HCT116 (cell line): Measurements from ENCODE around the gene CEP131. TPM values are rescaled to one million over a fixed set of nuclear protein-coding genes. Genes with fewer than 3 reads are reported as not detected.

ENCODE experiments used
- ATAC-seq: fragments of 200-7000 bp; cut with Tn5 transposase; 2 replicates; pipeline ENCODE4 v1.9.1; 2020; ENCODE audit warnings: mild to moderate bottlenecking, moderate library complexity
- BruUV-seq: library from RNA; stranded (reverse); fragments of 400-500 nt; replicated peaks from 2 replicates; lab custom pipeline; 2021; lab: Mats Ljungman, UMichigan
- CTCF ChIA-PET: fragments of 300-600 bp; sonication (Branson Sonifier 250); formaldehyde crosslinking; loops from one replicate; lab custom pipeline; 2021; ENCODE audit warnings: antibody characterized with exemption; lab: Charles Lee
- POLR2A ChIA-PET: fragments of 300-600, 350-600 bp; sonication (Branson Sonifier 250); formaldehyde crosslinking; loops from one replicate; lab custom pipeline; 2021; ENCODE audit warnings: antibody characterized with exemption; lab: Charles Lee
- RAD21 ChIA-PET, 2 experiments: fragments of 300-600 bp; sonication (Branson Sonifier 250); formaldehyde crosslinking; loops; one replicate each; lab custom pipeline; 2023; ENCODE audit warnings: low total read pairs in 2 of 2; ENCODE audit not compliant: uncharacterized antibody in 2 of 2, unreplicated experiment in 2 of 2, low non-redundant PET in 1 of 2; lab: Charles Lee
- DNase-seq: peaks from one replicate; pipeline ENCODE4 v3.0.0-alpha.2; 2010; ENCODE audit warnings: low read depth, low spot score
- H2AFZ ChIP-seq: fragments of 200-600 bp; shearing (Covaris generic), sonication (generic); 2 replicates; pipeline ENCODE4 v1.6.1; 2017; ENCODE audit warnings: low read depth, mixed run types, mixed read lengths, antibody characterized with exemption, low read length; ENCODE audit not compliant: poor library complexity, severe bottlenecking
- H3K27ac ChIP-seq: 2 replicates; pipeline ENCODE4 v1.5.1; 2012; ENCODE audit warnings: low read depth, low read length
- H3K27me3 ChIP-seq: fragments of 200-600 bp; sonication (generic); 2 replicates; pipeline ENCODE4 v1.6.1; 2016; ENCODE audit warnings: mixed run types, low read length, mixed read lengths; ENCODE audit not compliant: insufficient read depth
- H3K36me3 ChIP-seq, 2 experiments: fragments of 200-500 bp in 1 of 2; fragments of 200-600 bp in 1 of 2; sonication (Bioruptor generic) in 1 of 2; sonication (generic) in 1 of 2; 2 replicates each; pipeline versions ENCODE4 v1.5.1 to v1.6.1; 2014 to 2016; ENCODE audit warnings: low read length in 2 of 2, inconsistent platforms in 1 of 2, mixed read lengths in 1 of 2, mixed run types in 1 of 2; ENCODE audit not compliant: insufficient read depth in 2 of 2, control insufficient read depth in 1 of 2
- H3K4me1 ChIP-seq, 2 experiments: fragments of 200-600 bp in 1 of 2; sonication (generic) in 1 of 2; 2 replicates each; pipeline versions ENCODE4 v1.5.1 to v1.6.1; 2012 to 2017; ENCODE audit warnings: low read length in 2 of 2, inconsistent platforms in 1 of 2, mild to moderate bottlenecking in 1 of 2, mixed read lengths in 1 of 2, mixed run types in 1 of 2, moderate library complexity in 1 of 2; ENCODE audit not compliant: insufficient read depth in 2 of 2, control insufficient read depth in 1 of 2
- H3K4me2 ChIP-seq: fragments of 200-600 bp; sonication (generic); 2 replicates; pipeline ENCODE4 v1.6.1; 2017; ENCODE audit warnings: mixed run types, low read length, mixed read lengths
- H3K4me3 ChIP-seq, 2 experiments: fragments of 200-600 bp in 1 of 2; sonication (generic) in 1 of 2; replicated peaks in 1 of 2; 2 replicates each; pipeline ENCODE4 v1.5.1; 2011 to 2016; ENCODE audit warnings: low read length in 2 of 2, control low read depth in 1 of 2, low read depth in 1 of 2, mild to moderate bottlenecking in 1 of 2, mixed read lengths in 1 of 2, mixed run types in 1 of 2
- H3K79me2 ChIP-seq: fragments of 200-600 bp; sonication (generic); 2 replicates; pipeline ENCODE4 v1.6.1; 2017; ENCODE audit warnings: mild to moderate bottlenecking, mixed run types, low read length, moderate library complexity, mixed read lengths; ENCODE audit not compliant: insufficient read depth
- H3K9ac ChIP-seq: fragments of 200-600 bp; sonication (generic); 2 replicates; pipeline ENCODE4 v1.6.1; 2016; ENCODE audit warnings: low read length, mixed read lengths
- H3K9me2 ChIP-seq: fragments of 200-600 bp; sonication (generic), shearing (Covaris generic); 2 replicates; pipeline ENCODE4 v1.6.1; 2017; ENCODE audit warnings: mixed run types, mild to moderate bottlenecking, moderate library complexity; ENCODE audit not compliant: insufficient read depth
- H3K9me3 ChIP-seq, 2 experiments: fragments of 200-500 bp in 1 of 2; fragments of 200-600 bp in 1 of 2; sonication (Bioruptor generic) in 1 of 2; sonication (generic) in 1 of 2; 2 replicates each; pipeline ENCODE4 v1.6.1; 2014 to 2017; ENCODE audit warnings: low read length in 2 of 2, mixed read lengths in 2 of 2, inconsistent platforms in 1 of 2, low read depth in 1 of 2, mild to moderate bottlenecking in 1 of 2, mixed run types in 1 of 2, moderate library complexity in 1 of 2; ENCODE audit not compliant: control insufficient read depth in 1 of 2, insufficient read depth in 1 of 2
- H4K20me1 ChIP-seq: fragments of 200-600 bp; sonication (generic), shearing (Covaris generic); 2 replicates; pipeline ENCODE4 v1.6.1; 2017; ENCODE audit warnings: mixed run types, mild to moderate bottlenecking, moderate library complexity; ENCODE audit not compliant: insufficient read depth
- CBX3 ChIP-seq: IDR thresholded peaks from 2 replicates; pipeline ENCODE4 v1.6.1; 2012; ENCODE audit warnings: low read depth
- CEBPB ChIP-seq: IDR thresholded peaks from 2 replicates; pipeline ENCODE4 v1.6.1; 2012; ENCODE audit warnings: low read depth
- EGR1 ChIP-seq: IDR thresholded peaks from 2 replicates; pipeline ENCODE4 v1.6.1; 2012; ENCODE audit warnings: low read depth
- ELF1 ChIP-seq: IDR thresholded peaks from 2 replicates; pipeline ENCODE4 v1.6.1; 2012; ENCODE audit warnings: low read depth, borderline replicate concordance
- EZH2 ChIP-seq: fragments of 200-600 bp; sonication (generic); IDR thresholded peaks from 2 replicates; pipeline ENCODE4 v1.6.1; 2017; ENCODE audit warnings: antibody characterized with exemption, mixed run types
- EZH2phosphoT487 ChIP-seq: fragments of 200-600 bp; IDR thresholded peaks from 2 replicates; pipeline ENCODE4 v1.6.1; 2018; ENCODE audit warnings: antibody characterized with exemption, borderline replicate concordance
- JUND ChIP-seq: IDR thresholded peaks from 2 replicates; pipeline ENCODE4 v1.6.1; 2012
- MAX ChIP-seq: IDR thresholded peaks from 2 replicates; pipeline ENCODE4 v1.6.1; 2012
- POLR2A ChIP-seq: IDR thresholded peaks from 2 replicates; pipeline ENCODE4 v1.7.0; 2011; ENCODE audit warnings: borderline replicate concordance; ENCODE audit not compliant: insufficient read depth, insufficient read length; ENCODE audit errors: extremely low read depth
- RAD21 ChIP-seq: IDR thresholded peaks from 2 replicates; pipeline ENCODE4 v1.6.1; 2012; ENCODE audit warnings: low read depth, mild to moderate bottlenecking
- REST ChIP-seq: IDR thresholded peaks from 2 replicates; pipeline ENCODE4 v1.6.1; 2012; ENCODE audit warnings: low read depth
- SIN3A ChIP-seq: IDR thresholded peaks from 2 replicates; pipeline ENCODE4 v1.6.1; 2012; ENCODE audit warnings: low read depth
- SRF ChIP-seq: IDR thresholded peaks from 2 replicates; pipeline ENCODE4 v1.6.1; 2012; ENCODE audit warnings: low read depth
- TCF7L2 ChIP-seq: IDR thresholded peaks from 2 replicates; pipeline ENCODE4 v1.7.0; 2011; ENCODE audit warnings: borderline replicate concordance, inconsistent platforms; ENCODE audit not compliant: insufficient read depth, insufficient read length; ENCODE audit errors: extremely low read depth
- YY1 ChIP-seq: IDR thresholded peaks from 2 replicates; pipeline ENCODE4 v1.6.1; 2011; ENCODE audit warnings: low read length, low read depth, moderate library complexity, mild to moderate bottlenecking; ENCODE audit not compliant: insufficient replicate concordance; ENCODE audit errors: extremely low read depth
- ZBTB33 ChIP-seq: IDR thresholded peaks from 2 replicates; pipeline ENCODE4 v1.6.1; 2011; ENCODE audit warnings: mild to moderate bottlenecking, low read length, moderate library complexity; ENCODE audit not compliant: insufficient replicate concordance; ENCODE audit errors: extremely low read depth
- ZFX ChIP-seq: fragments of 450-650 bp; IDR thresholded peaks from 2 replicates; pipeline ENCODE4 v1.6.1; 2017
- ZNF274 ChIP-seq: fragments of 200-500 bp; sonication (Bioruptor generic); IDR thresholded peaks from 2 replicates; pipeline ENCODE4 v1.6.1; 2014; ENCODE audit warnings: mild to moderate bottlenecking, low read depth, low read length, inconsistent platforms
- intact Hi-C: fragments of 100-400 bp; cut with micrococcal nuclease; formaldehyde crosslinking; loops from 2 replicates; pipeline ENCODE4 v1.10.0; 2022
- total RNA-seq: library from RNA; stranded (reverse); gene quantifications from one replicate; pipeline ENCODE4 v1.2.1, GENCODE V29; 2021; ENCODE audit not compliant: unreplicated experiment

Gene CEP131
- total RNA-seq, 1 experiment from 2014 or later = 30.2 TPM

GRCh38 chr17:81247339-81247990 is 24.7 kb upstream of the CEP131 start:
- ATAC-seq = no peak
- DNase-seq = no peak
- TF ChIP-seq TCF7L2 (no peak), YY1 (no peak), SIN3A (no peak), ELF1 (no peak), CBX3 (no peak), ZFX (no peak), ZNF274 (no peak), REST (no peak), EZH2phosphoT487 (no peak), SRF (no peak), CEBPB (no peak), MAX (no peak), EGR1 (no peak), EZH2 (no peak), ZBTB33 (no peak), POLR2A (no peak), JUND (no peak), RAD21 (no peak)
- TF ChIP-seq, all 23 proteins: peak for 0
- H3K9me2 ChIP-seq = no peaks in the 10 kb centered on the region
- H3K9me3 ChIP-seq = peaks cover 0 to 12% of the 10 kb centered on the region in 2 experiments; a peak in 1 of 4 replicates
- ChIA-PET RAD21 (no interaction called here), CTCF (interaction anchor here (0.7 to 1.4 kb wide), 2 partner anchors 105 to 225 kb away, joined by 3 read pairs; no protein-coding TSS in a partner anchor), POLR2A (interaction anchor here (1.0 kb wide), 1 partner anchor 9 kb away, joined by 3 read pairs; the partner anchor contains the start of genes NDUFAF8 and TEPSIN)
- no peak overlapping the region for H3K27ac ChIP-seq
- H3K4me2 ChIP-seq = no peak overlapping the region
- no peak overlapping the region for H2AFZ ChIP-seq
- no peak overlapping the region for H3K4me3 ChIP-seq
- BruUV-seq = no TSS peak
- intact Hi-C loops = no loop called here
- H3K4me1 ChIP-seq = no peaks in the 10 kb centered on the region
- H3K36me3 ChIP-seq = peaks cover 20 to 30% of the 10 kb centered on the region in 2 experiments; a peak in 3 of 4 replicates
- 0 out of 2 replicates have a peak, but pooled peaks cover 2% of the 10 kb centered on the region for H3K79me2 ChIP-seq
- no peak overlapping the region for H3K9ac ChIP-seq
- H3K27me3 ChIP-seq = no peaks in the 10 kb centered on the region
- H4K20me1 ChIP-seq = no peaks in the 10 kb centered on the region
